ENCODE measurements around the gene FOXI3.

Gene FOXI3

DNA sequence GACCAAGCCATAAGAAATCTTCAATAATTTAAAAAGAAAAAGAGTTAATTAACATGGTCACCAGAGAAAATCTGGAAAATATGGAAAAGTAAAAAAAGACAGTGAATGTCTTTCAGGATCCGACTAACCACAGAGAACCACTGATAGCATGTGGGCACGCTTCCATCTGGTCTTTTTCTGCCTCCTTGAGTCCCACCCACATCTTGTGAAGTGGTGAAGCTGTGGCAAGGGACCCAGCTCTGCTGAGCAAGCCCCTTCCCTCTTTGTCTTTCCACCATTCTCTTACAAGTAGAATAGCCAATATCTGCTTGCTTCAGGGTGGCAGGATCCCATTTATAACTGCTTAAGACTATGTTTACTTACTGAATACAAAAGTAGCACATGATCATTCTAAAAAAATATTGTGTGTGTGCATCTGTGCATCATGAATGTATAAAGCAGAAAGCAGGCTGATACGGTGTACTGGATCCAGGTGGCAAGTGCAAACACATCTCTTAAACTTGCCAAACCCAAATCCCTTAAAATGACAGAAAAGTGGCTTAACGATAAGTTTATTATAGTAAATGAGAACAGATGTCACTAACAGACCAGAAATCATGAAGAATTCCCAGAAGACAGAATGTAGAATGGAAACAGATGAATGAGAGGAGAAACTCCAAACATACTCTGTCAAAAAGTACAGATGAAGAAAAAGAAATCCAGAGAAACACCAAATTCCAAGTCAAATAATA is 52.3 kb downstream of the FOXI3 start:
- Histone ChIP-seq H3K27me3 (ENCODE audit: insufficient read depth, insufficient read length) (no peaks in the 10 kb centered on the region), H3K4me3 (ENCODE audit: insufficient read length, low read depth) (no peak overlapping the region), H3K9ac (ENCODE audit: insufficient read length, low read depth) (no peak overlapping the region), H3K9me3 (ENCODE audit: insufficient read depth, low read length) (0 out of 2 replicates have a peak, but pooled peaks cover 4% of the 10 kb centered on the region), H3K36me3 (ENCODE audit: insufficient read depth, insufficient read length, low read length) (no peaks in the 10 kb centered on the region), H3K4me1 (ENCODE audit: insufficient read depth, insufficient read length) (no peaks in the 10 kb centered on the region)
- TF ChIP-seq SUZ12 (IDR thresholded peaks at IDR 0.05; ENCODE audit: extremely low read depth, insufficient read depth, insufficient read length), result no peak
- no peak for TF ChIP-seq YY1 (IDR thresholded peaks at IDR 0.05; ENCODE audit: insufficient read depth, insufficient read length)
- no peak for TF ChIP-seq ZNF274 (IDR thresholded peaks at IDR 0.05; ENCODE audit: low read depth, low read length)
- DNase-seq (ENCODE audit: low read depth, low spot score), result no peak

DNA sequence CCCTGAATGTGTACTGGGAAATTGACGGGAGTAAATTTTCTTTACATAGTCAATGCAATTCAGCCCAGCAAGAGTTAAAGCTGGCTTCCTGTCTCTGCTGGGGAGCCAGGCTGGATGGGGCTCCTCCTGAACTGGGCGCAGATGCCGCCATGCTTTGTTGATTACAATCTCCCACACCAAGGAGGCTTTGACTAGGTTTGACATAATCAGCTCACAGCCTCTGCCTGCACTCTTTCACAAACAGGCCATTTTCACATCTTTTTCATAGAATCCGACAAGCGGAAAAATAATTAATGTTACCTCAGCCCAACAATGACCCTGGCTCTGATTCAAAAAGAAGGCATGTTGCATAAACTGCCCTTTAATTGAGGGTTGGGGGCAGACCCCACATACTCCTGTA is 54.3 kb downstream of the FOXI3 start:
- no peak for DNase-seq (ENCODE audit: low read depth, low spot score)
- Histone ChIP-seq H3K9me3 (ENCODE audit: insufficient read depth, low read length) (0 out of 2 replicates have a peak, but pooled peaks cover 4% of the 10 kb centered on the region), H3K9ac (ENCODE audit: insufficient read length, low read depth) (no peak overlapping the region), H3K27me3 (ENCODE audit: insufficient read depth, insufficient read length) (no peaks in the 10 kb centered on the region), H3K4me1 (ENCODE audit: insufficient read depth, insufficient read length) (no peaks in the 10 kb centered on the region), H3K36me3 (ENCODE audit: insufficient read depth, insufficient read length, low read length) (no peaks in the 10 kb centered on the region), H3K4me3 (ENCODE audit: insufficient read length, low read depth) (no peak overlapping the region)
- TF ChIP-seq ZNF274 (IDR thresholded peaks at IDR 0.05; ENCODE audit: low read depth, low read length), result no peak
- TF ChIP-seq YY1 (IDR thresholded peaks at IDR 0.05; ENCODE audit: insufficient read depth, insufficient read length), result no peak
- TF ChIP-seq SUZ12 (IDR thresholded peaks at IDR 0.05; ENCODE audit: extremely low read depth, insufficient read depth, insufficient read length), result no peak
